ENCODE measurements around the gene TMEM31.

Gene TMEM31

DNA sequence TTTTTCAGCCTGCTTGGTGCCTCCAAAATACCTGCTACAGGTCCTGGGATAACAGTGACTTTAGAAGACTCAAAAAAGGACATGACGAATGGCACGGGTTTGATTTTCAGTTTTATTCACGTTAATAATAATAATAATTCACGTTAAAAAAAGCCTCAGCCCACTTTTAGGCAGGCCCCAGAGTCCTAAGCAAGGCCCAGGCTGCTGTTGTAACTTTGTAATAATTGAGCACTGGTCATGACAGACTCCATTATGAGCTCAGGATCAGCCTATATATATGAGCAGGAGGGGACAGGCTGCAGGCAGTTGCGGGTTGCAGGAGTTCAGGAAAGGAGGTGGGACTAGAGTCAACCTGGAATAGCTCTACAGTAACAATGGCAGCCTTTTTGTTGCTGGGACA, at the start of gene TMEM31:
TMEM31 (plus strand) TSS at position 301 of the 400 bp plus-strand sequence. CDS start 1,350 bp downstream, outside the sequence.
- no peaks in the 10 kb centered on the region for H3K9me3 ChIP-seq (ENCODE audit: control insufficient read depth in 1 of 2, low read length in 2 of 2)
- no peak within 1 kb of the TSS for H3K27ac ChIP-seq (ENCODE audit: low read depth, low read length)
- peaks cover 0 to under 1% of the 10 kb centered on the region in 2 donors for H3K4me1 ChIP-seq (ENCODE audit: control insufficient read depth in 1 of 2, insufficient read depth in 2 of 2, low read length in 2 of 2)
- no peaks in the 10 kb centered on the region for H3K36me3 ChIP-seq (ENCODE audit: control insufficient read depth in 1 of 2, insufficient read depth in 2 of 2, low read length in 2 of 2)
- H3K4me3 ChIP-seq (ENCODE audit: low read depth in 1 of 2, low read length in 2 of 2): no peak within 1 kb of the TSS
- H3K27me3 ChIP-seq (ENCODE audit: control insufficient read depth in 1 of 2, insufficient read depth in 2 of 2, low read length in 2 of 2): no peaks in the 10 kb centered on the region
- no peak within 1 kb of the TSS for H3K9ac ChIP-seq (ENCODE audit: low read depth in 1 of 2, low read length in 2 of 2)

- Histone ChIP-seq H3K27me3 (ENCODE audit: control insufficient read depth in 1 of 2, insufficient read depth in 2 of 2, low read length in 2 of 2) (peaks cover 0 to 8% of the 10 kb centered on the region in 2 donors), H3K36me3 (ENCODE audit: control insufficient read depth in 1 of 2, insufficient read depth in 2 of 2, low read length in 2 of 2) (no peaks in the 10 kb centered on the region), H3K9me3 (ENCODE audit: control insufficient read depth in 1 of 2, low read length in 2 of 2) (no peaks in the 10 kb centered on the region), H3K9ac (ENCODE audit: low read depth in 1 of 2, low read length in 2 of 2) (no peak overlapping the region), H3K4me3 (ENCODE audit: low read depth in 1 of 2, low read length in 2 of 2) (no peak overlapping the region), H3K4me1 (ENCODE audit: control insufficient read depth in 1 of 2, insufficient read depth in 2 of 2, low read length in 2 of 2) (no peaks in the 10 kb centered on the region), H3K27ac (ENCODE audit: low read depth, low read length) (no peak overlapping the region)
Measured at GRCh38 chrX:103663981-103664762, 46.5 kb upstream of the TMEM31 start.

DNA sequence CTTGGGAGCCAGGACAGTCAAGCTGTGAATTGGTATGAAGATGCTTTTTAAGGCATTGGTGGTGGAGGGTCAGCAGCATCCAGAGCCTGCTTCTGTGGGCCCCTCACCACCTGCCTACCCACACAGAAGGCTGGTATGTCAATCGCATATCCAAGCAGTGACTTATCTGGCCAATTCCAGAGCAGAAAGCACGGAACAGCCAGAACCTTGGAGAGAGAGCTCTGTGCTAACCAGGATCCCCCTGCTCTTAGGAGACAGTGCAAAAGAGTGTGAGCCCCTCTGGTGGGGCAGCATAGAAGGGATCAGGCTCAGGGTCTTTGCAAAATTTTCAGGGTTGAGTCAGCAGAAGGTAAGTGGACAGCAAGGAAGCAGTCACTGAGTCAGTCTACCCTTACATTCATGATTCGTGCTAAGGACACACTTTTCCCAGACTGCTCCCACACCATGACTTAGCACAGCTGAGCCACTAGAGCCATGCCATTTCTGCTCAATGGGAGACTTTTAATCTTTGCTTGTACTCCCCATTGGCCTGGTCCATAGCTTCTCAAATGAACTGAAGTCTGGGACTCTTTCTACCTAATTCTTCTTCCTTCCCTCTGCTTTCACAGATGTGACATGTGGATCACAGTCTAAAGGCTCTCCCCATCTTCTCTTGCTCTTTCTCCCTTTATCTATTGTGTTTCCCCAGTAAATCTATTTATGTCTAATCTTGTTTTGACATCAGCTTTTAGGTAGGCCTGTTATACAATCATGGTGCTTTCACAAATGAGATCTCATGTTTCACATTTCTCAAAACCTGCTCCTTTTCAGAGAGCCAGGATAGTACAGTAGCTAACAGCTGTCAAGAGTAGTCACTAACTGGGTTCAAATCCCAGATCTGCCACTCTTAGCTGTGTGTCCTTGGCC, 44.3 kb upstream of the TMEM31 start:
- Histone ChIP-seq H3K4me3 (ENCODE audit: low read depth in 1 of 2, low read length in 2 of 2) (no peak overlapping the region), H3K27me3 (ENCODE audit: control insufficient read depth in 1 of 2, insufficient read depth in 2 of 2, low read length in 2 of 2) (peaks cover 0 to 8% of the 10 kb centered on the region in 2 donors), H3K9me3 (ENCODE audit: control insufficient read depth in 1 of 2, low read length in 2 of 2) (no peaks in the 10 kb centered on the region), H3K27ac (ENCODE audit: low read depth, low read length) (no peak overlapping the region), H3K4me1 (ENCODE audit: control insufficient read depth in 1 of 2, insufficient read depth in 2 of 2, low read length in 2 of 2) (no peaks in the 10 kb centered on the region), H3K36me3 (ENCODE audit: control insufficient read depth in 1 of 2, insufficient read depth in 2 of 2, low read length in 2 of 2) (no peaks in the 10 kb centered on the region), H3K9ac (ENCODE audit: low read depth in 1 of 2, low read length in 2 of 2) (no peak overlapping the region)

DNA sequence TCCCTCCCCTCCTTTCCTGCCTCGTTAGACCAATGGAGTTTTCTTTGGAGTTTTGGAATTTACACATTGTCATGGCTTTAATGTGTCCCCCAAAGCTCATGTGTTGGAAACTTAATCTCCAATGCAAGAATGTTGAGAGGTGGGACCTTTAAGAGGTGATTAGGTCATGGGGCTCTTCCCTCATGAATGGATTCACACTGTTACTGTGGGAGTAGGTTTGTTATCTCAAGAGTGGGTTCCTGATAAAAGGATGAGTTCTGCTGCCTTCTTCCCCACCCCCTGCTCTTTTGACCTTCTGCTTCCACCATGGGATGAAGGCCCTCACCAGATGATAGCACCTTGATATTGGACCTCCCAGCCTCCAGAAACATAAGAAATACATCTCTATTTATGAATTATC, 41.0 kb upstream of the TMEM31 start:
- H3K9me3 ChIP-seq (ENCODE audit: control insufficient read depth in 1 of 2, low read length in 2 of 2): no peaks in the 10 kb centered on the region
- H3K4me1 ChIP-seq (ENCODE audit: control insufficient read depth in 1 of 2, insufficient read depth in 2 of 2, low read length in 2 of 2): no peaks in the 10 kb centered on the region
- no peak overlapping the region for H3K9ac ChIP-seq (ENCODE audit: low read depth in 1 of 2, low read length in 2 of 2)
- H3K27ac ChIP-seq (ENCODE audit: low read depth, low read length): no peak overlapping the region
- H3K27me3 ChIP-seq (ENCODE audit: control insufficient read depth in 1 of 2, insufficient read depth in 2 of 2, low read length in 2 of 2): peaks cover 0 to under 1% of the 10 kb centered on the region in 2 donors
- H3K36me3 ChIP-seq (ENCODE audit: control insufficient read depth in 1 of 2, insufficient read depth in 2 of 2, low read length in 2 of 2): peaks cover 0 to 4% of the 10 kb centered on the region in 2 donors
- no peak overlapping the region for H3K4me3 ChIP-seq (ENCODE audit: low read depth in 1 of 2, low read length in 2 of 2)

DNA sequence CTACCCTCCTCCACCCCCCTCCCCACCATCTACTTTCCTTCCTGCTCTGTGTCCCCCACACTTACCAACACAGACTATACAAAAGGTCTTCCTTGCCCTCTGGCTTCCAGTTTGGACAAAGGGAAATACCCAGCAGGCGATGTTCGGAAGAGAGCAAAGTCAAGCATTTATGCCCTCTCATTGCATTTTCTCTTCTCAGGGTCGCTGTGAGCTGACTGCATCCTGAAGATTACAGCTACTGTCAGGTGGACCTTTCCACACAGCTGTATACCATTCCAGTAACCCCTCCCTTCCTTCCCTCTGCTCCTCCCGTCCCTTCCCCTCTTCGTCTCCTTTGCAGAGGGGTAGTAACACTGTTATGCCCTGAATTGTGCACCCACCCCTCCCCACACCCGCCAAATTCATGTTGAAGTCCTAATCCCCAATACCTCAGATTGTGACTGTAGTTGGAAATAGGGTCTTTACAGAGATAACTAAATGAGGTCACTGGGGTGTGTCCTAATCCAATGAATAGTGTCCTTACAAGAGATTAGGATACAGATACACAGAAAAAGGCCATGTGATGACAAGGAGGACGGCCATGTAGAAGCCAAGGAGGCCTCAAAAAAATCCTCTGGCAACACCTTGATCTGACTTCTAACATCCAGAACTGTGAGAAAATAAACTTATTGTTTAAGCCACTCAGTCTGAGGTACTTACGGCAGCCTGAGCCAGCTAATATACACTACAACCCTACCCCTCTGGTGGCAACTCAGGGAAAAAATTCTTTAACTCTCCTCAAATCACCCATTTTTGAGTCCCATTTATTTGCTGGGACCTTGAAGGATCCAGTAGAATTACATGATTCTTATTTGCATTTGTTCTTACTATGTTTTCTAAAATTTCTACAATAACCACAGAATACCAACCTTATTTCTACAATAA, 35.9 kb upstream of the TMEM31 start:
- Histone ChIP-seq H3K9ac (ENCODE audit: low read depth in 1 of 2, low read length in 2 of 2) (no peak overlapping the region), H3K4me3 (ENCODE audit: low read depth in 1 of 2, low read length in 2 of 2) (no peak overlapping the region), H3K4me1 (ENCODE audit: control insufficient read depth in 1 of 2, insufficient read depth in 2 of 2, low read length in 2 of 2) (no peaks in the 10 kb centered on the region), H3K27me3 (ENCODE audit: control insufficient read depth in 1 of 2, insufficient read depth in 2 of 2, low read length in 2 of 2) (no peaks in the 10 kb centered on the region), H3K9me3 (ENCODE audit: control insufficient read depth in 1 of 2, low read length in 2 of 2) (no peaks in the 10 kb centered on the region), H3K27ac (ENCODE audit: low read depth, low read length) (no peak overlapping the region), H3K36me3 (ENCODE audit: control insufficient read depth in 1 of 2, insufficient read depth in 2 of 2, low read length in 2 of 2) (peaks cover 10 to 41% of the 10 kb centered on the region in 2 donors)

GRCh38 chrX:103678199-103678993, 32.3 kb upstream of the TMEM31 start:
- H3K27ac ChIP-seq (ENCODE audit: low read depth, low read length): no peak overlapping the region
- H3K4me3 ChIP-seq (ENCODE audit: low read depth in 1 of 2, low read length in 2 of 2): no peak overlapping the region
- H3K36me3 ChIP-seq (ENCODE audit: control insufficient read depth in 1 of 2, insufficient read depth in 2 of 2, low read length in 2 of 2): peaks cover 10 to 58% of the 10 kb centered on the region in 2 donors
- no peak overlapping the region for H3K9ac ChIP-seq (ENCODE audit: low read depth in 1 of 2, low read length in 2 of 2)
- no peaks in the 10 kb centered on the region for H3K27me3 ChIP-seq (ENCODE audit: control insufficient read depth in 1 of 2, insufficient read depth in 2 of 2, low read length in 2 of 2)
- H3K4me1 ChIP-seq (ENCODE audit: control insufficient read depth in 1 of 2, insufficient read depth in 2 of 2, low read length in 2 of 2): no peaks in the 10 kb centered on the region
- no peaks in the 10 kb centered on the region for H3K9me3 ChIP-seq (ENCODE audit: control insufficient read depth in 1 of 2, low read length in 2 of 2)

GRCh38 chrX:103681443-103681842, 29.3 kb upstream of the TMEM31 start:
- H3K9ac ChIP-seq (ENCODE audit: low read depth in 1 of 2, low read length in 2 of 2): no peak overlapping the region
- H3K36me3 ChIP-seq (ENCODE audit: control insufficient read depth in 1 of 2, insufficient read depth in 2 of 2, low read length in 2 of 2): peaks cover 10 to 54% of the 10 kb centered on the region in 2 donors
- H3K4me3 ChIP-seq (ENCODE audit: low read depth in 1 of 2, low read length in 2 of 2): no peak overlapping the region
- no peaks in the 10 kb centered on the region for H3K9me3 ChIP-seq (ENCODE audit: control insufficient read depth in 1 of 2, low read length in 2 of 2)
- H3K27me3 ChIP-seq (ENCODE audit: control insufficient read depth in 1 of 2, insufficient read depth in 2 of 2, low read length in 2 of 2): no peaks in the 10 kb centered on the region
- H3K4me1 ChIP-seq (ENCODE audit: control insufficient read depth in 1 of 2, insufficient read depth in 2 of 2, low read length in 2 of 2): peaks cover 0 to 5% of the 10 kb centered on the region in 2 donors
- H3K27ac ChIP-seq (ENCODE audit: low read depth, low read length): no peak overlapping the region

GRCh38 chrX:103685396-103685795, 25.3 kb upstream of the TMEM31 start:
- Histone ChIP-seq H3K9ac (ENCODE audit: low read depth in 1 of 2, low read length in 2 of 2) (peak overlapping the region; percentile 75 to 91), H3K27me3 (ENCODE audit: control insufficient read depth in 1 of 2, insufficient read depth in 2 of 2, low read length in 2 of 2) (no peaks in the 10 kb centered on the region), H3K36me3 (ENCODE audit: control insufficient read depth in 1 of 2, insufficient read depth in 2 of 2, low read length in 2 of 2) (peaks cover 0 to 24% of the 10 kb centered on the region in 2 donors), H3K9me3 (ENCODE audit: control insufficient read depth in 1 of 2, low read length in 2 of 2) (no peaks in the 10 kb centered on the region), H3K4me1 (ENCODE audit: control insufficient read depth in 1 of 2, insufficient read depth in 2 of 2, low read length in 2 of 2) (peaks cover 0 to 11% of the 10 kb centered on the region in 2 donors), H3K27ac (ENCODE audit: low read depth, low read length) (no peak overlapping the region), H3K4me3 (ENCODE audit: low read depth in 1 of 2, low read length in 2 of 2) (peak overlapping the region; percentile 74 to 79)

Data from duodenal mucosa (tissue), 2 donors.